Uterus (tissue), 2 donors: ENCODE data around the gene ADIRF.

Source experiments
- POLR2A ChIP-seq, 2 donors: fragments of 450-650 bp; IDR thresholded peaks; one replicate each; pipeline ENCODE4 v1.6.1; 2016; ENCODE audit warnings: antibody characterized with exemption in 2 of 2, mild to moderate bottlenecking in 1 of 2, moderate library complexity in 1 of 2
- TF ChIP-seq, protein P1 (sequence below), 4 experiments: fragments of 200-600 bp in 2 of 4; fragments of 450-650 bp in 2 of 4; sonication (generic) in 2 of 4; IDR thresholded peaks; one replicate each; pipeline ENCODE4 v1.5.1; 2016 to 2019; ENCODE audit warnings: antibody characterized with exemption in 4 of 4, mild to moderate bottlenecking in 2 of 4, moderate library complexity in 1 of 4

DNA sequence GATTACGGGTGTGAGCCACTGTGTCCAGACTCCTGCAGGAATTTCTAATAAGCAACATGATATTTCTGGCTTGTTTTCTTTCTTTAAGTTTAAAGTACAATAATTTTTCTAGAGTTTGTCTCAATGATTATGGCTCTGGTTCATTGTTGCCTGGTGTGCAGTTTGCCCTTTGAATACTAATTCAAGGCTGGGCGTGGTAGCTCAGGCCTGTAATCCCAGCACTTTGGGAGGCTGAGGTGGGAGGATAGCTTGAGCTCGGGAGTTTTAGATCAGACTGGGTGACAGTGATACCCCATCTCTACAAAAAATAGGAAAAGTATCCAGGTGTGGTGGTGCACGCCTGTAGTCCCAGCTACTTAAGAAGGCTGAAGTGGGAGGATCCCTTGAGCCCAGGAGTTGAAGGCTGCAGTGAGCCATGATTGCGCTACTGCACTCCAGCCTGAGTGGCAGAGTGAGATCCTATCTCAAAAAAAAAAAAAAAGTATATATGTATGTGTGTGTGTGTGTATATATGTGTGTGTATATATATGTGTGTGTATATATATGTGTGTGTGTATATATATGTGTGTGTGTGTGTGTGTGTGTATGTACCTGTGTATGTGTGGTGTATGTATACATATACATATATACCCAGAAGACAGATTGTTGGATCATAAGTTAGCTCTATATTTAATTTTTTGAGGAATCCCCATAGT is 8.2 kb downstream of the ADIRF start:
- TF ChIP-seq, protein P1, sequence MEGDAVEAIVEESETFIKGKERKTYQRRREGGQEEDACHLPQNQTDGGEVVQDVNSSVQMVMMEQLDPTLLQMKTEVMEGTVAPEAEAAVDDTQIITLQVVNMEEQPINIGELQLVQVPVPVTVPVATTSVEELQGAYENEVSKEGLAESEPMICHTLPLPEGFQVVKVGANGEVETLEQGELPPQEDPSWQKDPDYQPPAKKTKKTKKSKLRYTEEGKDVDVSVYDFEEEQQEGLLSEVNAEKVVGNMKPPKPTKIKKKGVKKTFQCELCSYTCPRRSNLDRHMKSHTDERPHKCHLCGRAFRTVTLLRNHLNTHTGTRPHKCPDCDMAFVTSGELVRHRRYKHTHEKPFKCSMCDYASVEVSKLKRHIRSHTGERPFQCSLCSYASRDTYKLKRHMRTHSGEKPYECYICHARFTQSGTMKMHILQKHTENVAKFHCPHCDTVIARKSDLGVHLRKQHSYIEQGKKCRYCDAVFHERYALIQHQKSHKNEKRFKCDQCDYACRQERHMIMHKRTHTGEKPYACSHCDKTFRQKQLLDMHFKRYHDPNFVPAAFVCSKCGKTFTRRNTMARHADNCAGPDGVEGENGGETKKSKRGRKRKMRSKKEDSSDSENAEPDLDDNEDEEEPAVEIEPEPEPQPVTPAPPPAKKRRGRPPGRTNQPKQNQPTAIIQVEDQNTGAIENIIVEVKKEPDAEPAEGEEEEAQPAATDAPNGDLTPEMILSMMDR (IDR thresholded peaks at IDR 0.05) = no peak
- TF ChIP-seq POLR2A (IDR thresholded peaks at IDR 0.05) = no peak
